ENCODE data around the gene PDZD4. TPM values are rescaled to one million over a fixed set of nuclear protein-coding genes. Genes with fewer than 3 reads are reported as not detected.

PDZD4 gene
- total RNA-seq, 4 donors from 2014 or later, result 2.0 to 6.6 (median 4.2) TPM

- WGBS, 2 donors (ENCODE audit: low coverage in 1 of 2), result no CpG with 5 or more reads among the region's 20 CpGs
- Histone ChIP-seq H3K4me3 (no peak overlapping the region), H3K36me3 (no peaks in the 10 kb centered on the region), H3K4me1 (peaks cover 3 to 10% (median 7%) of the 10 kb centered on the region in 4 donors), H3K27ac (no peak overlapping the region), H3K9me3 (no peaks in the 10 kb centered on the region), H3K27me3 (peaks cover 3% of the 10 kb centered on the region)
- TF ChIP-seq POLR2AphosphoS5 (IDR thresholded peaks at IDR 0.05) (no peak), EP300 (IDR thresholded peaks at IDR 0.05; ENCODE audit: low read depth) (no peak), POLR2A (IDR thresholded peaks at IDR 0.05) (no peak)
- TF ChIP-seq, protein P1, sequence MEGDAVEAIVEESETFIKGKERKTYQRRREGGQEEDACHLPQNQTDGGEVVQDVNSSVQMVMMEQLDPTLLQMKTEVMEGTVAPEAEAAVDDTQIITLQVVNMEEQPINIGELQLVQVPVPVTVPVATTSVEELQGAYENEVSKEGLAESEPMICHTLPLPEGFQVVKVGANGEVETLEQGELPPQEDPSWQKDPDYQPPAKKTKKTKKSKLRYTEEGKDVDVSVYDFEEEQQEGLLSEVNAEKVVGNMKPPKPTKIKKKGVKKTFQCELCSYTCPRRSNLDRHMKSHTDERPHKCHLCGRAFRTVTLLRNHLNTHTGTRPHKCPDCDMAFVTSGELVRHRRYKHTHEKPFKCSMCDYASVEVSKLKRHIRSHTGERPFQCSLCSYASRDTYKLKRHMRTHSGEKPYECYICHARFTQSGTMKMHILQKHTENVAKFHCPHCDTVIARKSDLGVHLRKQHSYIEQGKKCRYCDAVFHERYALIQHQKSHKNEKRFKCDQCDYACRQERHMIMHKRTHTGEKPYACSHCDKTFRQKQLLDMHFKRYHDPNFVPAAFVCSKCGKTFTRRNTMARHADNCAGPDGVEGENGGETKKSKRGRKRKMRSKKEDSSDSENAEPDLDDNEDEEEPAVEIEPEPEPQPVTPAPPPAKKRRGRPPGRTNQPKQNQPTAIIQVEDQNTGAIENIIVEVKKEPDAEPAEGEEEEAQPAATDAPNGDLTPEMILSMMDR (IDR thresholded peaks at IDR 0.05), result no peak
- intact Hi-C loops (cut with DNase I; ENCODE audit: low total_unique reads) (no loop called here), in situ Hi-C loops (cut with MboI; ENCODE audit: low pct_ligation_motif_present in 1 of 4, low pct_unique_long_range_greater_than_20kb in 1 of 4, low sequenced_read_pairs in 3 of 4) (loop anchor here in 1 of 4 donors (25.0 kb wide), 1 partner anchor 161 kb away; the partner anchor contains the start of genes ARHGAP4, NAA10 and RENBP)
- DNase-seq, result no peak
These were observed 54.2 kb downstream of the PDZD4 start for GRCh38 chrX:153776120-153776599.

DNA sequence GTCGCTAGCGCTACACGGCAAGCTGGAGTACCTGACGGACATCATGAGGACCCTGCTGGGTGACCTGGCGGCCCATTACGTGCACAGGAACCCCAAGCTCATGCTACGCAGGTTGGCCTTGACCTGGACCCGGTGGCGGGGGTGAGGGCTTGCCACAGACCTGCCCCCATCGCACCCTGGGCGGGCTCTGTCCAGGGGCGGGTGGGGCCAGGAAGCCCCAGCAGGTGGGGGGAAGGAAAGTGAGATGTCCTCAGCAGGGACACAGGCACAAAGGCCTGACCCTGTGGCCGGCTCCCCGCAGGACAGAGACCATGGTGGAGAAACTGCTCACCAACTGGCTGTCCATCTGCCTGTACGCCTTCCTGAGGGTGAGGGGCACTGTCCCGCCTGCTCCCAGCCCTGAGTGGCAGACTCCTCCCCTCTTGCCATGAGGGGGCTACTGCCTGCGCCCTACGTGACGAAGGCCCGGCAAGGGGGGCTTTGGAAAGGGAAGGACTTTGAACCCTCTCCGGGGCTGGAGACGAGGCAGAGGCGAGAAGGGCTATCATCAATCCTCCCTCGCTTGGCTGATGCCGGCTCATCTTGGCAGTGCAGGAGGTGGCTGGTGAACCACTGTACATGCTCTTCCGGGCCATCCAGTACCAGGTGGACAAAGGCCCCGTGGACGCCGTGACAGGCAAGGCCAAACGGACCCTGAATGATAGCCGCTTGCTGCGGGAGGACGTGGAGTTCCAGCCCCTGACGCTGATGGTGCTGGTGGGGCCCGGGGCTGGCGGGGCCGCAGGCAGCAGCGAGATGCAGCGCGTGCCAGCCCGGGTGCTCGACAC lies 54.8 kb downstream of the PDZD4 start:
- TF ChIP-seq POLR2AphosphoS5 (IDR thresholded peaks at IDR 0.05) (no peak), EP300 (IDR thresholded peaks at IDR 0.05; ENCODE audit: low read depth) (no peak), POLR2A (IDR thresholded peaks at IDR 0.05) (no peak)
- TF ChIP-seq, protein P1 (IDR thresholded peaks at IDR 0.05), result no peak
- Histone ChIP-seq H3K36me3 (no peaks in the 10 kb centered on the region), H3K27me3 (peaks cover 1% of the 10 kb centered on the region), H3K4me3 (no peak overlapping the region), H3K9me3 (no peaks in the 10 kb centered on the region), H3K4me1 (peaks cover 0 to 4% (median 3%) of the 10 kb centered on the region in 4 donors), H3K27ac (no peak overlapping the region)
- no peak for DNase-seq
- intact Hi-C loops (cut with DNase I; ENCODE audit: low total_unique reads), result no loop called here
- in situ Hi-C loops (cut with MboI; ENCODE audit: low pct_ligation_motif_present in 1 of 4, low pct_unique_long_range_greater_than_20kb in 1 of 4, low sequenced_read_pairs in 3 of 4), result loop anchor here in 1 of 4 donors (25.0 kb wide), 1 partner anchor 162 kb away; the partner anchor contains the start of genes ARHGAP4, NAA10 and RENBP
- 91% methylated on average over 41 of the region's 42 CpGs; no CpG with 5 or more reads in 1 of the 2 donors for WGBS, 2 donors (ENCODE audit: low coverage in 1 of 2)

GRCh38 chrX:153774576-153775292 lies 55.6 kb downstream of the PDZD4 start:
- Histone ChIP-seq H3K4me1 (no peaks in the 10 kb centered on the region), H3K27me3 (no peaks in the 10 kb centered on the region), H3K9me3 (no peaks in the 10 kb centered on the region), H3K4me3 (no peak overlapping the region), H3K36me3 (no peaks in the 10 kb centered on the region), H3K27ac (no peak overlapping the region)
- TF ChIP-seq EP300 (IDR thresholded peaks at IDR 0.05; ENCODE audit: low read depth) (no peak), POLR2AphosphoS5 (IDR thresholded peaks at IDR 0.05) (no peak), POLR2A (IDR thresholded peaks at IDR 0.05) (no peak)
- TF ChIP-seq, protein P1 (IDR thresholded peaks at IDR 0.05), result no peak
- 90% methylated on average over 35 of the region's 37 CpGs; no CpG with 5 or more reads in 1 of the 2 donors for WGBS, 2 donors (ENCODE audit: low coverage in 1 of 2)
- DNase-seq, result no peak
- intact Hi-C loops (cut with DNase I; ENCODE audit: low total_unique reads) (no loop called here), in situ Hi-C loops (cut with MboI; ENCODE audit: low pct_ligation_motif_present in 1 of 4, low pct_unique_long_range_greater_than_20kb in 1 of 4, low sequenced_read_pairs in 3 of 4) (loop anchor here in 2 of 4 donors (25.0 kb wide), 2 partner anchors 163 to 188 kb away; partner anchors contain the start of genes ARHGAP4 (in 1 of the 2), HCFC1 (in 1 of the 2), NAA10 (in 1 of the 2) and RENBP (in 1 of the 2))

Data from transverse colon (tissue), 4 donors.